ENCODE data around the gene FALEC. TPM values are rescaled to one million over a fixed set of nuclear protein-coding genes. Genes with fewer than 3 reads are reported as not detected.

Gene FALEC
- total and polyA plus RNA-seq, 2 of the 8 experiments (the other 6 are each of a cell fraction or from before 2014, with no cell fraction given): not detected

DNA sequence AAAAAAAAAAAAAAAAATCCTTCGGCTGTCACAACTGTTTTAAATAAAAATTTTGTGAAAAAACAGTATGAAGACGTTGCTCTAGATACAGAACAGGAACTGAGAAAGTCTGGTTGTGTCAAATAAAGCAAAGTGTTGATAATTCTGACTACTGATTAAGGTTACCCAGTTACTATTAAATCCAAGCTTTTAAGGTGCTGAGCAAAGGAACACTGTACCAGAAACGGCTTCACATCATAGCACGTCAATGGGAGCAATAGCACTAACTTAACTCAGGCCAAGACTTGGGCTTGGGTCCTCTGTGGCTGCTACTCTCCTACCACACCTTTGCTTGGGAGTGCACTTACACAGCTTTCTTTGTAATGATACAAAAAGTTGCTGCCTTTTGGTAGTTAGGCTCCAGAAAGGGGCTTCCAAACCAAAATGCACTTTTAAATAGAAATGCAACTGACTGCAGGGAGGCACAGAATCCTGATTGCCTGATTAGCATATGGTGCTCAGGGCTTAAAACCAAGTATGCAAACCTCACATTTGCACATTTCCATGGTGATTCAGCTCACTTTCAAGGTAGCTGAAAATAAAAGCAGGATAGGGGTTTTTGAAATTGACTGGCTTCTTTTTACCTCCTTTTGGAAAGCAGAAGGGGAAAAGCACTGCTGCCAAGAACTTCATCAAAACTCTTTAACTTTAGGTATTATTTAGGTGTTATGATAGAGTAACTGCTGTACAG lies 57.5 kb downstream of the FALEC start (continued):
- peak; percentile 44 for TF ChIP-seq CHD7 (IDR thresholded peaks at IDR 0.05; ENCODE audit: insufficient replicate concordance, low read length)
- 0 out of 2 replicates have a peak, but pooled peaks have one; percentile 26 for TF ChIP-seq TAF1 (IDR thresholded peaks at IDR 0.05; ENCODE audit: low read depth, low read length)
- no peak for TF ChIP-seq GTF2F1 (IDR thresholded peaks at IDR 0.05; ENCODE audit: borderline replicate concordance, low read depth, low read length)
- TF ChIP-seq KDM5A (IDR thresholded peaks at IDR 0.05; ENCODE audit: low read length): no peak
- TF ChIP-seq, protein P1, sequence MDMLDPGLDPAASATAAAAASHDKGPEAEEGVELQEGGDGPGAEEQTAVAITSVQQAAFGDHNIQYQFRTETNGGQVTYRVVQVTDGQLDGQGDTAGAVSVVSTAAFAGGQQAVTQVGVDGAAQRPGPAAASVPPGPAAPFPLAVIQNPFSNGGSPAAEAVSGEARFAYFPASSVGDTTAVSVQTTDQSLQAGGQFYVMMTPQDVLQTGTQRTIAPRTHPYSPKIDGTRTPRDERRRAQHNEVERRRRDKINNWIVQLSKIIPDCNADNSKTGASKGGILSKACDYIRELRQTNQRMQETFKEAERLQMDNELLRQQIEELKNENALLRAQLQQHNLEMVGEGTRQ (IDR thresholded peaks at IDR 0.05; ENCODE audit: low read length): peak; percentile 35; the same call in 1 of the 2 replicates
- peak; percentile 97 for TF ChIP-seq POLR2AphosphoS5 (IDR thresholded peaks at IDR 0.05; ENCODE audit: low read depth, low read length)
